Spleen (tissue), 7 donors: ENCODE data around the gene TTLL11.

Experiments used
- CTCF ChIP-seq, 11 experiments: fragments of 200-600 bp in 7 of 11; fragments of 450-650 bp in 4 of 11; sonication (generic) in 4 of 11; IDR thresholded peaks in 8 of 11; conservative IDR thresholded peaks in 3 of 11; 1 replicate in 7 of 11; 2 replicates in 4 of 11; pipeline versions ENCODE4 v1.4.0 to v1.8.0; 2016 to 2021; ENCODE audit warnings: antibody characterized with exemption in 11 of 11, inconsistent platforms in 4 of 11, mild to moderate bottlenecking in 1 of 11
- POLR2A ChIP-seq, 3 donors: fragments of 450-650 bp; IDR thresholded peaks; one replicate each; pipeline ENCODE4 v1.5.1; 2017; ENCODE audit warnings: antibody characterized with exemption in 3 of 3, mild to moderate bottlenecking in 1 of 3
- donor health status: DM: no; HTN: no; CAD: no; lungs with moderate emphysema.
- donor health status: DM: no; HTN: no; CAD: no.
- donor health status: DM: no; HTN: no; CAD: no.

GRCh38 chr9:122053064-122053463 is 40.0 kb downstream of the TTLL11 start:
- TF ChIP-seq POLR2A (IDR thresholded peaks at IDR 0.05): no peak
- TF ChIP-seq CTCF (IDR thresholded peaks at IDR 0.05 in 8 of 11, conservative IDR thresholded peaks at IDR 0.05 in 3 of 11): no peak
